Endothelial cell of umbilical vein (primary cell): ENCODE data around the gene SPINK4. TPM values are rescaled to one million over a fixed set of nuclear protein-coding genes. Genes with fewer than 3 reads are reported as not detected.

Experiments used
- BruUV-seq: library from RNA; stranded (reverse); fragments of 400-500 nt; replicated peaks from 2 replicates; lab custom pipeline; 2021; lab: Mats Ljungman, UMichigan
- CTCF ChIA-PET: fragments of 300-600, 350-600 bp; sonication (Branson Sonifier 250); formaldehyde crosslinking; loops from one replicate; lab custom pipeline; 2021; ENCODE audit warnings: antibody characterized with exemption, inconsistent platforms; lab: Charles Lee
- POLR2A ChIA-PET: fragments of 300-600, 350-600 bp; sonication (Branson Sonifier 250); formaldehyde crosslinking; loops from one replicate; lab custom pipeline; 2021; ENCODE audit warnings: antibody characterized with exemption, inconsistent platforms; lab: Charles Lee
- DNase-seq: peaks from one replicate; pipeline ENCODE4 v3.0.0-alpha.2; 2011; ENCODE audit warnings: low read depth, low spot score
- FAIRE-seq: peaks from 2 replicates; lab custom pipeline; 2011; peaks lifted over from hg19 to GRCh38; lab: Jason Lieb, UNC
- H2AFZ ChIP-seq: 2 replicates; pipeline ENCODE4 v1.6.0; 2012; ENCODE audit warnings: low read depth, low read length, control low read depth, inconsistent platforms
- H3K27ac ChIP-seq: 2 replicates; pipeline ENCODE4 v1.5.1; 2011; ENCODE audit warnings: low read depth, mild to moderate bottlenecking, control low read depth, low read length, moderate library complexity; ENCODE audit not compliant: insufficient read depth
- H3K27me3 ChIP-seq, 2 experiments: 2 replicates each; pipeline versions ENCODE4 v1.6.0 to v1.6.1; 2011; ENCODE audit warnings: low read length in 2 of 2, mixed read lengths in 1 of 2; ENCODE audit not compliant: control insufficient read depth in 2 of 2, insufficient read depth in 2 of 2
- H3K36me3 ChIP-seq, 2 experiments: 2 replicates in 1 of 2; 3 replicates in 1 of 2; pipeline ENCODE4 v1.5.1; 2011; ENCODE audit warnings: low read length in 2 of 2, mild to moderate bottlenecking in 1 of 2, moderate library complexity in 1 of 2; ENCODE audit not compliant: control insufficient read depth in 2 of 2, insufficient read depth in 2 of 2; ENCODE audit errors: extremely low read depth in 1 of 2
- H3K4me1 ChIP-seq: 3 replicates; pipeline ENCODE4 v1.5.1; 2011; ENCODE audit warnings: mild to moderate bottlenecking, low read length; ENCODE audit not compliant: control insufficient read depth, insufficient read depth; ENCODE audit errors: extremely low read depth
- H3K4me2 ChIP-seq: 2 replicates; pipeline ENCODE4 v1.6.1; 2011; ENCODE audit warnings: low read length, control low read depth, mixed read lengths; ENCODE audit not compliant: insufficient read depth
- H3K4me3 ChIP-seq, 3 experiments: fragments of 200-600 bp in 1 of 3; sonication (generic), shearing (Covaris generic) in 1 of 3; replicated peaks in 1 of 3; 2 replicates each; pipeline ENCODE4 v1.5.1; 2011 to 2016; ENCODE audit warnings: control low read depth in 3 of 3, low read length in 3 of 3, mild to moderate bottlenecking in 2 of 3, inconsistent platforms in 1 of 3, low read depth in 1 of 3, moderate library complexity in 1 of 3; ENCODE audit not compliant: insufficient read depth in 1 of 3
- H3K79me2 ChIP-seq: 2 replicates; pipeline ENCODE4 v1.6.0; 2012; ENCODE audit warnings: low read length, inconsistent platforms; ENCODE audit not compliant: control insufficient read depth, insufficient read depth
- H3K9ac ChIP-seq: replicated peaks from 2 replicates; pipeline ENCODE3; 2011; ENCODE audit warnings: low read length, control low read depth; ENCODE audit not compliant: insufficient read depth; ENCODE audit errors: extremely low read depth
- H3K9me1 ChIP-seq: replicated peaks from 3 replicates; pipeline ENCODE4 v1.6.0; 2011; ENCODE audit warnings: mild to moderate bottlenecking, low read length; ENCODE audit not compliant: control insufficient read depth, insufficient read depth; ENCODE audit errors: extremely low read depth
- H3K9me3 ChIP-seq: replicated peaks from 2 replicates; pipeline ENCODE4 v1.5.1; 2012; ENCODE audit warnings: low read length, inconsistent platforms; ENCODE audit not compliant: control insufficient read depth, insufficient read depth
- H4K20me1 ChIP-seq: replicated peaks from 2 replicates; pipeline ENCODE3; 2011; ENCODE audit warnings: mild to moderate bottlenecking, low read length; ENCODE audit not compliant: control insufficient read depth, insufficient read depth; ENCODE audit errors: extremely low read depth
- EZH2 ChIP-seq: IDR thresholded peaks from 2 replicates; pipeline ENCODE4 v1.6.1; 2012; ENCODE audit warnings: borderline replicate concordance, low read depth, mild to moderate bottlenecking, moderate library complexity, low read length, inconsistent platforms; ENCODE audit not compliant: severe bottlenecking
- FOS ChIP-seq: IDR thresholded peaks from 2 replicates; pipeline ENCODE4 v1.6.1; 2011; ENCODE audit warnings: mild to moderate bottlenecking, low read length, moderate library complexity, borderline replicate concordance; ENCODE audit not compliant: insufficient read depth
- JUN ChIP-seq: IDR thresholded peaks from 2 replicates; pipeline ENCODE4 v1.6.1; 2011; ENCODE audit warnings: borderline replicate concordance, low read depth; ENCODE audit not compliant: insufficient read length, insufficient read depth
- MYC ChIP-seq: IDR thresholded peaks from one replicate; pipeline ENCODE4 v1.6.1; 2011; ENCODE audit warnings: mild to moderate bottlenecking, low read depth, low read length
- POLR2A ChIP-seq: IDR thresholded peaks from 2 replicates; pipeline ENCODE4 v1.6.1; 2012; ENCODE audit warnings: low read depth, mild to moderate bottlenecking, control low read depth, low read length
- POLR2AphosphoS5 ChIP-seq: IDR thresholded peaks from 2 replicates; pipeline ENCODE4 v1.6.1; 2012; ENCODE audit warnings: low read depth, mild to moderate bottlenecking, control low read depth, low read length, moderate library complexity; ENCODE audit not compliant: insufficient read depth
- dilution Hi-C: fragments of 300-500 bp; cut with MboI; formaldehyde crosslinking; loops from one replicate; pipeline ENCODE4 v1.15.0; 2019; ENCODE audit warnings: low sequenced_read_pairs; ENCODE audit not compliant: extremely low pct_ligation_motif_present
- intact Hi-C: fragments of 100-400 bp; cut with micrococcal nuclease; formaldehyde crosslinking; loops from one replicate; pipeline ENCODE4 v1.10.0; 2022
- polyA plus RNA-seq, 4 experiments: library from polyadenylated mRNA; depleted of rRNA in 3 of 4; stranded (reverse) in 3 of 4; unstranded in 1 of 4; fragments of >200 nt; gene quantifications; 2 replicates each; pipeline versions ENCODE4 v1.2.1 to v1.2.3, GENCODE V29; 2011 to 2012; ENCODE audit warnings: missing spikeins in 1 of 4
- total RNA-seq: library from RNA; stranded (reverse); gene quantifications from 2 replicates; pipeline ENCODE4 v1.2.3, GENCODE V29; 2021
- TF ChIP-seq, protein P1 (sequence below), 2 donors: IDR thresholded peaks; 1 replicate in 1 of 2; 2 replicates in 1 of 2; pipeline ENCODE4 v1.5.1; 2011; ENCODE audit warnings: low read length in 2 of 2, mild to moderate bottlenecking in 2 of 2, moderate library complexity in 2 of 2, control low read depth in 1 of 2, inconsistent platforms in 1 of 2, low read depth in 1 of 2; ENCODE audit not compliant: insufficient read depth in 1 of 2; ENCODE audit errors: extremely low read depth in 1 of 2

The SPINK4 gene
- total and polyA plus RNA-seq, 2 donors (not counting 3 experiments of a cell fraction or from before 2014, with no cell fraction given) = not detected

DNA sequence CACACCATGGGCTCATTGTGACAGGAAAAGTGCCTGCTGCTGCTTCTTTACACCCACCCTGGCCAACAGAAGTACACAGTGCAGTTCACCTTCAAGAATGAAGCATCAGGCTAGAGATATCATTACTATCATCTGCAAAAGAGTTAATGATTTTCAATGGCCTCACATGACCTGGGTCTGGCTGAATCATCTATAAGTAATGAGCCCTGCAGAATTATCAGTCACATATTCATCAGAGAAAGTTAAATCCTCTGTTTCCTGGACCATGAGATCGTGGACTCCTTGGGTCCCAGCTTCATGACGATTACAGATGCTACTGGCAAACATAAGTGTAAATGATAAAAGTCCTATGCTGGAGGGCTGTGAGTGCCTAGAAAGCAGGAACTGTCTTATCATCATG is 16.3 kb downstream of the SPINK4 start:
- Histone ChIP-seq H3K9me1 (no peaks in the 10 kb centered on the region), H3K27ac (no peak overlapping the region), H3K36me3 (peaks cover 45 to 55% of the 10 kb centered on the region in 2 experiments), H3K4me2 (no peak overlapping the region), H3K4me3 (no peak overlapping the region), H3K27me3 (no peaks in the 10 kb centered on the region), H3K79me2 (peaks cover 2% of the 10 kb centered on the region), H3K9me3 (no peaks in the 10 kb centered on the region), H3K9ac (no peak overlapping the region), H4K20me1 (no peaks in the 10 kb centered on the region), H2AFZ (no peak overlapping the region), H3K4me1 (no peaks in the 10 kb centered on the region)
- TF ChIP-seq JUN (no peak), EZH2 (no peak), POLR2AphosphoS5 (no peak), POLR2A (no peak), FOS (no peak), MYC (no peak)
- TF ChIP-seq, protein P1, sequence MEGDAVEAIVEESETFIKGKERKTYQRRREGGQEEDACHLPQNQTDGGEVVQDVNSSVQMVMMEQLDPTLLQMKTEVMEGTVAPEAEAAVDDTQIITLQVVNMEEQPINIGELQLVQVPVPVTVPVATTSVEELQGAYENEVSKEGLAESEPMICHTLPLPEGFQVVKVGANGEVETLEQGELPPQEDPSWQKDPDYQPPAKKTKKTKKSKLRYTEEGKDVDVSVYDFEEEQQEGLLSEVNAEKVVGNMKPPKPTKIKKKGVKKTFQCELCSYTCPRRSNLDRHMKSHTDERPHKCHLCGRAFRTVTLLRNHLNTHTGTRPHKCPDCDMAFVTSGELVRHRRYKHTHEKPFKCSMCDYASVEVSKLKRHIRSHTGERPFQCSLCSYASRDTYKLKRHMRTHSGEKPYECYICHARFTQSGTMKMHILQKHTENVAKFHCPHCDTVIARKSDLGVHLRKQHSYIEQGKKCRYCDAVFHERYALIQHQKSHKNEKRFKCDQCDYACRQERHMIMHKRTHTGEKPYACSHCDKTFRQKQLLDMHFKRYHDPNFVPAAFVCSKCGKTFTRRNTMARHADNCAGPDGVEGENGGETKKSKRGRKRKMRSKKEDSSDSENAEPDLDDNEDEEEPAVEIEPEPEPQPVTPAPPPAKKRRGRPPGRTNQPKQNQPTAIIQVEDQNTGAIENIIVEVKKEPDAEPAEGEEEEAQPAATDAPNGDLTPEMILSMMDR (IDR thresholded peaks at IDR 0.05; ENCODE audit: extremely low read depth in 1 of 2, insufficient read depth in 1 of 2, low read depth in 1 of 2, low read length in 2 of 2) = no peak
- ChIA-PET CTCF (no interaction called here), POLR2A (no interaction called here)
- intact Hi-C loops (no loop called here), dilution Hi-C loops (no loop called here)
- BruUV-seq = no TSS peak
- no peak for FAIRE-seq
- no peak for DNase-seq
